AG09309 (cell line): ENCODE data around the gene SLU7.

Source experiments
- DNase-seq: peaks from one replicate; pipeline ENCODE4 v3.0.0-alpha.2; 2010; ENCODE audit warnings: low read depth
- H3K4me3 ChIP-seq: 2 replicates; pipeline ENCODE4 v1.5.1; 2011; ENCODE audit warnings: mild to moderate bottlenecking, low read depth, low read length, moderate library complexity; ENCODE audit not compliant: control insufficient read depth
- CTCF ChIP-seq: IDR thresholded peaks from 2 replicates; pipeline ENCODE4 v1.5.1; 2011; ENCODE audit warnings: mild to moderate bottlenecking, low read depth, low read length, inconsistent platforms; ENCODE audit not compliant: insufficient read depth, control insufficient read depth; ENCODE audit errors: missing control alignments

Gene SLU7

DNA sequence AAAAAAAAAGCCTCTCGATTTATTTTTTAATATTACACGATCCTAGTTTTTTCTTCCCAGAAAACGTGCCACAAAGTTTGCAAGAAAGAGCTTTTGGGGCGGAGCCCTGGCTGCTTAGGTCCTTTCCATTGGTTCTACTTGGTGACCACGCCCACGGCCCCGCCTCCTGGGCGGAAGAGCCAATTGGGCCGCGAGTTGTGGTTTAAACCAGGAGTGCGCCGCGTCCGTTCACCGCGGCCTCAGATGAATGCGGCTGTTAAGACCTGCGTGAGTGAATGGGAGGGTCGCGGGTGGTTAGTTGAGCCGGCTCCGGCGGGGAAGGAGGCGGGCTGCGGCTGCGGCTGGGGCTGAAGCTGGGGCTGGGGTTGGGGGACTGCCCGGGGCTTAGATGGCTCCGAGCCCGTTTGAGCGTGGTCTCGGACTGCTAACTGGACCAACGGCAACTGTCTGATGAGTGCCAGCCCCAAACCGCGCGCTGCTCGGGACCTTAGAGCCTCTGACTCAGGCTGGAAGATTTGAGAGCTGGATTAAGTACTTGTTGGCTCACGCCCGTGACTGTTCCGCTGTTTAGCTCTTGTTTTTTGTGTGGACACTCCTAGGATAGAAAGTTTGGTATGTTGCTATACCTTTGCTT is 2.9 kb upstream of the SLU7 start, which contains the start of gene PTTG1:
TSS of gene PTTG1 (plus strand) at position 231 of the 634 bp plus-strand sequence. CDS start 458 bp downstream, outside the sequence.
- peak within 1 kb of the TSS; percentile 82 for H3K4me3 ChIP-seq
- DNase-seq, result peak; percentile 75
- TF ChIP-seq CTCF, result no peak

- no peak overlapping the region for H3K4me3 ChIP-seq
- no peak for TF ChIP-seq CTCF
- no peak for DNase-seq
These were observed 1.4 kb upstream of the SLU7 start for GRCh38 chr5:160420331-160420610.

GRCh38 chr5:160419458-160420330 is 813 bp upstream of the SLU7 start:
- no peak for TF ChIP-seq CTCF
- peak overlapping the region; percentile 87 for H3K4me3 ChIP-seq
- no peak for DNase-seq

DNA sequence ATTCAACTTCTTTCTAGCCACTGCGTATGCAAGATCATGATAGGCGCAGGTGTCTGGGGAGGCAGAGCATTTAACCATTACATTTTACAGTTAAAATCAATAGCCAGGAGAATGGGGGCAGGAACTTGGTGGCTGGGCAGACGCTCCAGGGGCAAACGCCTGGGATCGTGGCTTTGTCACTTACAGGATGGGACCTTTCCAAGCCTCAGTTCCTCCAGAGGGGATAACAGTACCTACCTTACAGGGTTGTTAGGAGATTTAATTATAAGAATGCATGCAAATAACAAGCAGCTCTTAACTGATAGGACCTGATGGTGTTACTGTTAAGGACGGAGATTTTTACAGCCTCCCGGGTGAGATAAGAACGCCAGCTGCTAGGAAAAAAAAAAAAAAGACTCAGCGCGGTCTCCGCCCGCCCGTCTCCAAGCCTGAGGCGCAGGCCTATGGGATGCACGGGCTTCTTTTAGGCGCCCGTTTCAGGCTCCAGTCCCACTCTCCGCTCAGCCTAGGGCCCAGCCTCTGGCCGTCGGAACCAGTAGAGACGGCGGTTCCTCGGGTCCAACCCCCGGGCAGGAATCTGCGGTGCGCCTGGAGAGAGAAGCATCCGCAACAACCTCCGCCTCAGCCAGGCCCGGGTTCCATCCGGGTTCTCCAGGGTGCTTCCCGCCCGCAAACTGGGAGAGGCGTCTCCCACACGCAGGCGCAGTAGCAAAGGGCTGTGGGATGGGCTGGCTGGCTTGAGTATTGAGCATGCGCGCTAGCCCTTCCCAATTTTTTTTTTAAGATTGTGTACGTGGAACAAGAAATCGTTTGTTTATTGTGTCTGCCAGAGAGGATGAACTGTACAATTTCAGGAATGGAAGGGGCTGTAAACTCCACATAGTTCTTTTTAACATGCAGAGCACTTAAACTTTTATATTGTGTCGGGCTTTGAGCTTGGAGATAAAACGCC is 19.2 kb downstream of the SLU7 start, which contains the start of gene FAM200C:
TSS of gene FAM200C (minus strand) at position 653 of the 952 bp plus-strand sequence. CDS start 4,564 bp downstream, outside the sequence.
- TF ChIP-seq CTCF, result no peak

GRCh38 chr5:160398806-160399205 is 20.1 kb downstream of the SLU7 start:
- no peak for DNase-seq
- no peak for TF ChIP-seq CTCF

More for the DNA sequence above, 19.2 kb downstream of the SLU7 start, which contains the start of gene FAM200C:
- H3K4me3 ChIP-seq, result peak within 1 kb of the TSS; percentile 81
- peak; percentile 81 for DNase-seq

DNA sequence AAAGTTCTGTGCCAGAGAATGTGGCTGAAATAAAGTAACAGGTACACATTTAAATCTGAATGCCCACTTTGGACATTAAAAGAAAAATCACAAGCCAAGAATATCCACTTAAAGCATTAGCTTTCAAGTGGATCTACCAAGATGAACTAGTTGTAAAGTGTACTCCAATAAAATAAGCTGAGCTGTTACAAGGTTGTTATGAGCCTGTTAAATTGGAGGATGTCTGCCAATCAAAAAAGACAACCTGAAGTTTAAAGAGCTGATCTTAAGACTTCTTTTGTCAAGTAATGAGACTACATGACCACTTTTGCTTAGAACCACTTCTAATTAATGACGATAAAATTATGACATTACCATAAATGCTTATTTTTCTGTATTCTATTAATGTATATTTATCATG is 21.4 kb downstream of the SLU7 start:
- no peak for TF ChIP-seq CTCF
- no peak for DNase-seq
- no peak overlapping the region for H3K4me3 ChIP-seq

More at GRCh38 chr5:160398806-160399205, 20.1 kb downstream of the SLU7 start:
- H3K4me3 ChIP-seq, result peak overlapping the region; percentile 7
